GM23248 (cell line): Measurements from ENCODE around the gene KCND2. TPM values are rescaled to one million over a fixed set of nuclear protein-coding genes. Genes with fewer than 3 reads are reported as not detected.
"Not testable (repeated sequence)": the region's sequence is repeated elsewhere in the genome, so short reads cannot be mapped to it uniquely, and the experiment has no call there.

Experiments
- DNase-seq: peaks from one replicate; pipeline ENCODE4 v3.0.0-alpha.2; 2015
- H2AFZ ChIP-seq: fragments of 200-600 bp; sonication (generic); 2 replicates; pipeline ENCODE4 v1.6.1; 2016; ENCODE audit warnings: antibody characterized with exemption
- H3F3A ChIP-seq: fragments of 200-600 bp; sonication (generic); 2 replicates; pipeline ENCODE4 v1.6.1; 2016; ENCODE audit warnings: mild to moderate bottlenecking, antibody characterized with exemption, mixed run types; ENCODE audit not compliant: insufficient read depth
- H3K27ac ChIP-seq: fragments of 200-600 bp; sonication (generic); 2 replicates; pipeline ENCODE4 v1.5.1; 2016; ENCODE audit warnings: mild to moderate bottlenecking
- H3K27me3 ChIP-seq: fragments of 200-600 bp; sonication (generic); replicated peaks from 2 replicates; pipeline ENCODE4 v1.6.1; 2016; ENCODE audit warnings: mild to moderate bottlenecking; ENCODE audit not compliant: insufficient read depth
- H3K36me3 ChIP-seq: fragments of 200-600 bp; sonication (generic); 2 replicates; pipeline ENCODE4 v1.6.1; 2016; ENCODE audit warnings: low read depth, mild to moderate bottlenecking
- H3K4me1 ChIP-seq: fragments of 200-600 bp; sonication (generic); 2 replicates; pipeline ENCODE4 v1.6.1; 2016; ENCODE audit warnings: mild to moderate bottlenecking; ENCODE audit not compliant: insufficient read depth
- H3K4me2 ChIP-seq: fragments of 200-600 bp; sonication (generic); one replicate; pipeline ENCODE4 v1.6.1; 2016; ENCODE audit warnings: mild to moderate bottlenecking; ENCODE audit not compliant: unreplicated experiment
- H3K4me3 ChIP-seq: fragments of 200-600 bp; sonication (generic); 2 replicates; pipeline ENCODE4 v1.5.1; 2016; ENCODE audit warnings: mild to moderate bottlenecking
- H3K79me2 ChIP-seq: fragments of 200-600 bp; sonication (generic); 2 replicates; pipeline ENCODE4 v1.6.1; 2016; ENCODE audit warnings: mild to moderate bottlenecking; ENCODE audit not compliant: insufficient read depth
- H3K9ac ChIP-seq: fragments of 200-600 bp; sonication (generic); 2 replicates; pipeline ENCODE4 v1.6.1; 2016; ENCODE audit warnings: mild to moderate bottlenecking
- H3K9me2 ChIP-seq: fragments of 200-600 bp; sonication (generic); 2 replicates; pipeline ENCODE4 v1.6.1; 2016; ENCODE audit warnings: mixed run types, mild to moderate bottlenecking, moderate library complexity; ENCODE audit not compliant: insufficient read depth
- H3K9me3 ChIP-seq: fragments of 200-600 bp; sonication (generic); one replicate; pipeline ENCODE4 v1.6.1; 2017; ENCODE audit warnings: low read depth
- H4K20me1 ChIP-seq: fragments of 200-600 bp; sonication (generic); 2 replicates; pipeline ENCODE4 v1.6.0; 2016; ENCODE audit not compliant: insufficient read depth
- EZH2 ChIP-seq: fragments of 200-600 bp; sonication (generic); IDR thresholded peaks from 2 replicates; pipeline ENCODE4 v1.6.1; 2018; ENCODE audit warnings: antibody characterized with exemption, mild to moderate bottlenecking; ENCODE audit not compliant: insufficient read depth, poor library complexity, severe bottlenecking
- EZH2phosphoT487 ChIP-seq: fragments of 200-600 bp; sonication (generic); IDR thresholded peaks from 2 replicates; pipeline ENCODE4 v1.6.1; 2018; ENCODE audit warnings: antibody characterized with exemption, moderate library complexity, mild to moderate bottlenecking, low read depth; ENCODE audit not compliant: insufficient read depth
- WGBS, 2 experiments: methylation state at CpG; one replicate each; pipeline ENCODE4 v1.1.6; 2015 to 2017; ENCODE audit warnings: low lambda C conversion rate in 2 of 2, low coverage in 1 of 2; ENCODE audit errors: missing lambda C conversion rate in 2 of 2; 5-methylcytosine and 5-hydroxymethylcytosine counted together
- in situ Hi-C: fragments of 300-500 bp; cut with MboI; formaldehyde crosslinking; loops from 2 replicates; pipeline ENCODE4 v1.15.0; 2020
- polyA plus RNA-seq: library from polyadenylated mRNA; unstranded; fragments of >200 nt; fragmentation: Nextera tagmentation; extraction: Ambion mirVana; gene quantifications from 2 replicates; pipeline ENCODE4 v1.2.1, GENCODE V29; 2016
- total RNA-seq: library from RNA; depleted of rRNA; stranded (reverse); fragments of >200 nt; shearing (Covaris generic); gene quantifications from 2 replicates; pipeline ENCODE4 v1.2.3, GENCODE V29; 2014

The KCND2 gene
- total and polyA plus RNA-seq, 2 experiments from 2014 or later, result 0.35 to 1.5 TPM

GRCh38 chr7:120553491-120553890 is 280.5 kb downstream of the KCND2 start:
- no peak overlapping the region for H3K27ac ChIP-seq
- H3K4me3 ChIP-seq, result no peak overlapping the region
- H3K9ac ChIP-seq, result no peak overlapping the region
- no peaks in the 10 kb centered on the region for H3F3A ChIP-seq
- no peaks in the 10 kb centered on the region for H3K9me2 ChIP-seq
- H3K27me3 ChIP-seq, result peaks cover 10% of the 10 kb centered on the region; the same call in 1 of the 2 replicates
- no peaks in the 10 kb centered on the region for H3K79me2 ChIP-seq
- 5 to 8% methylated on average over 1 of the region's 1 CpG for WGBS, 2 experiments
- no peaks in the 10 kb centered on the region for H3K9me3 ChIP-seq
- no peak overlapping the region for H3K4me2 ChIP-seq
- in situ Hi-C loops, result loop anchor here (25.0 kb wide), 2 partner anchors 616 to 1291 kb away; no protein-coding TSS in a partner anchor
- no peaks in the 10 kb centered on the region for H3K36me3 ChIP-seq
- no peak for DNase-seq
- H3K4me1 ChIP-seq, result no peaks in the 10 kb centered on the region; the same call in 1 of the 2 replicates
- H4K20me1 ChIP-seq, result no peaks in the 10 kb centered on the region
- no peak overlapping the region for H2AFZ ChIP-seq
- TF ChIP-seq EZH2phosphoT487 (no peak), EZH2 (no peak)

GRCh38 chr7:120554960-120555571 is 282.1 kb downstream of the KCND2 start:
- no peaks in the 10 kb centered on the region for H3K36me3 ChIP-seq
- no peak overlapping the region for H3K9ac ChIP-seq
- peak; percentile 73 for DNase-seq
- no peaks in the 10 kb centered on the region for H3K9me3 ChIP-seq
- peaks cover 12% of the 10 kb centered on the region; the same call in 1 of the 2 replicates for H3K27me3 ChIP-seq
- TF ChIP-seq EZH2phosphoT487, result no peak
- no peak for TF ChIP-seq EZH2
- H3K9me2 ChIP-seq, result no peaks in the 10 kb centered on the region
- no peaks in the 10 kb centered on the region; the same call in 1 of the 2 replicates for H3K4me1 ChIP-seq
- H3K79me2 ChIP-seq, result no peaks in the 10 kb centered on the region
- H3K4me3 ChIP-seq, result no peak overlapping the region
- no peaks in the 10 kb centered on the region for H3F3A ChIP-seq
- H3K27ac ChIP-seq, result no peak overlapping the region
- H3K4me2 ChIP-seq, result no peak overlapping the region
- in situ Hi-C loops, result loop anchor here (25.0 kb wide), 2 partner anchors 618 to 1293 kb away; no protein-coding TSS in a partner anchor
- no peak overlapping the region for H2AFZ ChIP-seq
- H4K20me1 ChIP-seq, result no peaks in the 10 kb centered on the region

- in situ Hi-C loops, result loop anchor here (25.0 kb wide), 2 partner anchors 627 to 1302 kb away; no protein-coding TSS in a partner anchor
- TF ChIP-seq EZH2phosphoT487, result no peak
- TF ChIP-seq EZH2, result no peak
- WGBS, 2 experiments, result 22 to 29% methylated on average over 1 of the region's 1 CpG
These were observed 291.2 kb downstream of the KCND2 start for GRCh38 chr7:120564145-120564544.

DNA sequence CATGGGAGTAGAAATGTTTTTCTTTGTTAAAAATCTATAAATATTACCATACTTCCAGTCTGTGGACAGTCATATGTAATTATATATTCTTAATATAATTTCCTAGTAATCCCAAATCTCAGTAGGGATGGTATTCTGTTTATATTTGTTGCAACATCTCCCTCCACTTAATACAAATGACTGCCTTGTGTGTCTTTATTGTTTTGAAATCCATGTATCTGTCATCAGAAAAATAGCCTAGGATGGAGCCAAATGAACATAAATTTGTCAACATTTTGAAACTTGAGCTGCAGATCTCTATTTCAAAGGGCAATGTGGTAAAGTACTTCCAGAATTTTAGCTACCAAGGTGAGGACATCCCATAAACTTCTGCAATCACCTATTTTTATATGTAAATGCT is 294.2 kb downstream of the KCND2 start:
- Histone ChIP-seq H3K27ac (no peak overlapping the region), H3K4me1 (no peaks in the 10 kb centered on the region), H3K4me3 (no peak overlapping the region), H3K9me2 (no peaks in the 10 kb centered on the region), H3K4me2 (no peak overlapping the region), H3K36me3 (no peaks in the 10 kb centered on the region), H3K27me3 (no peaks in the 10 kb centered on the region; the same call in 1 of the 2 replicates), H3K9ac (no peak overlapping the region), H3K79me2 (no peaks in the 10 kb centered on the region), H3K9me3 (no peaks in the 10 kb centered on the region), H3F3A (no peaks in the 10 kb centered on the region), H2AFZ (no peak overlapping the region), H4K20me1 (no peaks in the 10 kb centered on the region)
- DNase-seq, result peak; percentile 4
- in situ Hi-C loops, result loop anchor here (25.0 kb wide), 2 partner anchors 630 to 1305 kb away; no protein-coding TSS in a partner anchor
- TF ChIP-seq EZH2, result no peak
- no peak for TF ChIP-seq EZH2phosphoT487

More at GRCh38 chr7:120564145-120564544, 291.2 kb downstream of the KCND2 start:
- H3K4me1 ChIP-seq, result no peaks in the 10 kb centered on the region
- H3K4me2 ChIP-seq, result no peak overlapping the region
- 0 out of 2 replicates have a peak, but pooled peaks cover 5% of the 10 kb centered on the region for H3K27me3 ChIP-seq
- H3K9me3 ChIP-seq, result no peaks in the 10 kb centered on the region
- H4K20me1 ChIP-seq, result no peaks in the 10 kb centered on the region
- H3F3A ChIP-seq, result no peaks in the 10 kb centered on the region
- H3K79me2 ChIP-seq, result no peaks in the 10 kb centered on the region
- no peak for DNase-seq
- no peak overlapping the region for H2AFZ ChIP-seq
- no peaks in the 10 kb centered on the region for H3K36me3 ChIP-seq
- H3K27ac ChIP-seq, result no peak overlapping the region
- H3K9me2 ChIP-seq, result no peaks in the 10 kb centered on the region
- H3K9ac ChIP-seq, result no peak overlapping the region
- no peak overlapping the region for H3K4me3 ChIP-seq

GRCh38 chr7:120578657-120579056 is 305.7 kb downstream of the KCND2 start:
- H3F3A ChIP-seq, H3K79me2 ChIP-seq, H3K36me3 ChIP-seq, H3K27ac ChIP-seq, H3K9me3 ChIP-seq, DNase-seq, H3K4me3 ChIP-seq, in situ Hi-C loops, H4K20me1 ChIP-seq, H2AFZ ChIP-seq, H3K9ac ChIP-seq, H3K27me3 ChIP-seq, H3K4me2 ChIP-seq, H3K9me2 ChIP-seq: not testable (repeated sequence)
- 54 to 60% methylated on average over 4 of the region's 4 CpGs for WGBS, 2 experiments
- peaks cover 17% of the 10 kb centered on the region for H3K4me1 ChIP-seq
